ENCODE results near the gene REX1BD. TPM values are rescaled to one million over a fixed set of nuclear protein-coding genes. Genes with fewer than 3 reads are reported as not detected.

The REX1BD gene
- total and polyA plus RNA-seq, 10 of the 15 experiments (the other 5 are each of a cell fraction or from before 2014, with no cell fraction given) = 1.1 to 101 (median 35.0) TPM

- 17% methylated on average over 3 of the region's 3 CpGs for WGBS (ENCODE audit: insufficient coverage, insufficient replicate concordance, low lambda C conversion rate, missing lambda C conversion rate)
- Histone ChIP-seq H3K79me2 (ENCODE audit: control insufficient read depth, insufficient read depth, low read length) (no peaks in the 10 kb centered on the region), H3K36me3 (ENCODE audit: control insufficient read depth in 2 of 2, insufficient read depth in 2 of 2, low read length in 1 of 2) (no peaks in the 10 kb centered on the region), H3K9ac (ENCODE audit: control insufficient read depth, insufficient read depth, low read length) (no peak overlapping the region), H4K20me1 (ENCODE audit: control insufficient read depth, insufficient read depth) (peaks cover 1% of the 10 kb centered on the region; the same call in 1 of the 2 replicates), H3K27me3 (replicated peaks in 1 of 2; ENCODE audit: control insufficient read depth in 2 of 2, insufficient read depth in 2 of 2, low read length in 1 of 2) (peaks cover 25 to 31% of the 10 kb centered on the region in 2 experiments), H2AFZ (ENCODE audit: control insufficient read depth, low read depth, low read length) (no peak overlapping the region), H3K4me1 (ENCODE audit: control insufficient read depth, insufficient read depth, low read length) (no peaks in the 10 kb centered on the region), H3K4me2 (ENCODE audit: control insufficient read depth, insufficient read depth) (no peak overlapping the region), H3K9me3 (replicated peaks; ENCODE audit: control insufficient read depth, insufficient read depth, low read length) (no peaks in the 10 kb centered on the region), H3K27ac (ENCODE audit: control insufficient read depth, insufficient read depth) (no peak overlapping the region), H3K4me3 (no peak overlapping the region)
- FAIRE-seq (no peak), ATAC-seq (no peak), DNase-seq (ENCODE audit: low read depth, low spot score) (no peak)
- ChIA-PET CTCF (no interaction called here), RAD21 (ENCODE audit: unreplicated experiment) (no interaction called here), SMC1A (ENCODE audit: uncharacterized antibody, unreplicated experiment) (no interaction called here), POLR2A (no interaction called here)
- BruUV-seq (replicated peaks) = no TSS peak
- in situ Hi-C loops (cut with MboI) (no loop called here), intact Hi-C loops (cut with micrococcal nuclease; ENCODE audit: unreplicated experiment) (no loop called here)
- TF ChIP-seq ZNF687 (IDR thresholded peaks at IDR 0.05) = no peak
- TF ChIP-seq POLR2AphosphoS2 (IDR thresholded peaks at IDR 0.05; ENCODE audit: low read depth, low read length) = no peak
- no peak for TF ChIP-seq E2F4 (IDR thresholded peaks at IDR 0.05; ENCODE audit: low read depth, low read length)
- no peak for TF ChIP-seq RELB (IDR thresholded peaks at IDR 0.05; ENCODE audit: low read depth)
- TF ChIP-seq BMI1 (IDR thresholded peaks at IDR 0.05; ENCODE audit: borderline replicate concordance) = no peak
- TF ChIP-seq HDAC2 (IDR thresholded peaks at IDR 0.05) = no peak
- TF ChIP-seq USF1 (IDR thresholded peaks at IDR 0.05; ENCODE audit: borderline replicate concordance, extremely low read length, insufficient read depth, low read depth, low read length) = no peak
- TF ChIP-seq JUND (IDR thresholded peaks at IDR 0.05; ENCODE audit: low read depth, low read length) = no peak
- no peak for TF ChIP-seq CHD2 (IDR thresholded peaks at IDR 0.05; ENCODE audit: borderline replicate concordance, low read depth, low read length)
- TF ChIP-seq SREBF2 (IDR thresholded peaks at IDR 0.05; ENCODE audit: low read length) = no peak
- TF ChIP-seq PAX8 (IDR thresholded peaks at IDR 0.05) = no peak
- no peak for TF ChIP-seq BCL11A (IDR thresholded peaks at IDR 0.05; ENCODE audit: low read depth, low read length)
- no peak for TF ChIP-seq BCL3 (IDR thresholded peaks at IDR 0.05; ENCODE audit: borderline replicate concordance, insufficient read depth, low read depth, low read length, poor library complexity, severe bottlenecking)
- TF ChIP-seq FOXM1 (IDR thresholded peaks at IDR 0.05; ENCODE audit: low read depth, low read length) = no peak
These were observed 21.6 kb downstream of the REX1BD start for GRCh38 chr19:18610245-18610555.

All from GM12878 (cell line).